NCI-H128 (cell line): ENCODE measurements around the gene PDE6B.
"Not testable (repeated sequence)": the region's sequence is repeated elsewhere in the genome, so short reads cannot be mapped to it uniquely, and the experiment has no call there.

Experiments used
- DNase-seq: peaks from one replicate; lab custom pipeline; 2025; ENCODE audit not compliant: unreplicated experiment; lab: John Stamatoyannopoulos, UW

The PDE6B gene

GRCh38 chr4:703336-704197 is 78.2 kb downstream of the PDE6B start:
- DNase-seq = no peak

- no peak for DNase-seq
These were observed 79.0 kb downstream of the PDE6B start for GRCh38 chr4:704198-704891.

- no peak for DNase-seq
These were observed 79.6 kb downstream of the PDE6B start for GRCh38 chr4:704971-705277.

GRCh38 chr4:705278-706082 is 80.1 kb downstream of the PDE6B start, which contains the start of gene PCGF3:
Gene PCGF3, plus strand, starts transcription at chr4:705832. Its CDS starts 27,849 bp downstream, at chr4:733681.
- peak; percentile 70 for DNase-seq

- not testable (repeated sequence) for DNase-seq
These were observed 80.8 kb downstream of the PDE6B start for GRCh38 chr4:706083-706633.

- no peak for DNase-seq
These were observed 81.6 kb downstream of the PDE6B start for GRCh38 chr4:706834-707598.

GRCh38 chr4:707929-708630 is 82.7 kb downstream of the PDE6B start:
- DNase-seq = no peak

- no peak for DNase-seq
These were observed 83.2 kb downstream of the PDE6B start for GRCh38 chr4:708631-708933.

- DNase-seq = no peak
These were observed 84.0 kb downstream of the PDE6B start for GRCh38 chr4:709348-709747.

GRCh38 chr4:710116-710515 is 84.7 kb downstream of the PDE6B start:
- DNase-seq = no peak

GRCh38 chr4:710916-711315 is 85.5 kb downstream of the PDE6B start:
- no peak for DNase-seq

- no peak for DNase-seq
These were observed 86.7 kb downstream of the PDE6B start for GRCh38 chr4:712093-712492.

- no peak for DNase-seq
These were observed 87.7 kb downstream of the PDE6B start for GRCh38 chr4:712916-713632.

- DNase-seq = no peak
These were observed 88.7 kb downstream of the PDE6B start for GRCh38 chr4:714087-714486.

GRCh38 chr4:717601-718320 is 92.4 kb downstream of the PDE6B start:
- no peak for DNase-seq

- DNase-seq = no peak
These were observed 93.1 kb downstream of the PDE6B start for GRCh38 chr4:718460-718859.
